HEK293 (cell line): ENCODE measurements around the gene INTS15.

Experiments used
- CTCF ChIA-PET: fragments of 350-600 bp; formaldehyde crosslinking; extraction: SDS; loops from one replicate; lab custom pipeline; 2021; ENCODE audit warnings: antibody characterized with exemption; lab: Yijun Ruan, JAX
- POLR2A ChIA-PET: fragments of 300-600 bp; formaldehyde crosslinking; extraction: SDS; loops from one replicate; lab custom pipeline; 2020; ENCODE audit warnings: antibody characterized with exemption, inconsistent platforms; lab: Yijun Ruan, JAX
- H3K27ac ChIP-seq: fragments of 200-500 bp; sonication (Bioruptor generic); 2 replicates; pipeline ENCODE4 v1.5.1; 2014; ENCODE audit warnings: low read depth, low read length, control low read depth, inconsistent platforms; ENCODE audit errors: extremely low read depth
- H3K36me3 ChIP-seq, 2 experiments: fragments of 200-500 bp in 1 of 2; sonication (Bioruptor generic) in 1 of 2; 1 replicate in 1 of 2; 2 replicates in 1 of 2; pipeline ENCODE4 v1.5.1; 2014 to 2017; ENCODE audit warnings: inconsistent platforms in 2 of 2, low read length in 2 of 2; ENCODE audit not compliant: control insufficient read depth in 2 of 2, insufficient read depth in 1 of 2
- H3K4me1 ChIP-seq: fragments of 200-500 bp; sonication (Bioruptor generic); 2 replicates; pipeline ENCODE4 v1.5.1; 2014; ENCODE audit warnings: mild to moderate bottlenecking, low read length, inconsistent platforms; ENCODE audit not compliant: control insufficient read depth, insufficient read depth
- H3K4me3 ChIP-seq: 2 replicates; pipeline ENCODE4 v1.5.1; 2011; ENCODE audit warnings: low read depth, mild to moderate bottlenecking, control low read depth, low read length, moderate library complexity
- H3K9me3 ChIP-seq: fragments of 200-500 bp; sonication (Bioruptor generic); 2 replicates; pipeline ENCODE4 v1.5.1; 2014; ENCODE audit warnings: low read depth, low read length, inconsistent platforms; ENCODE audit not compliant: control insufficient read depth, insufficient read depth
- FEZF1 ChIP-seq: fragments of 450-650 bp; formaldehyde crosslinking; IDR thresholded peaks from 2 replicates; pipeline ENCODE4 v1.5.1; 2016; ENCODE audit warnings: missing biosample characterization, missing genetic modification characterization
- GFI1B ChIP-seq: fragments of 450-650 bp; formaldehyde crosslinking; IDR thresholded peaks from 2 replicates; pipeline ENCODE4 v1.5.1; 2016; ENCODE audit warnings: missing biosample characterization, missing genetic modification characterization
- KLF7 ChIP-seq: fragments of 450-650 bp; formaldehyde crosslinking; IDR thresholded peaks from 2 replicates; pipeline ENCODE4 v1.5.1; 2016; ENCODE audit warnings: missing biosample characterization, missing genetic modification characterization, borderline replicate concordance
- MYNN ChIP-seq: fragments of 450-650 bp; formaldehyde crosslinking; IDR thresholded peaks from 2 replicates; pipeline ENCODE4 v1.5.1; 2016; ENCODE audit warnings: missing biosample characterization, missing genetic modification characterization, borderline replicate concordance
- SP3 ChIP-seq: fragments of 450-650 bp; formaldehyde crosslinking; IDR thresholded peaks from 2 replicates; pipeline ENCODE4 v1.5.1; 2016; ENCODE audit warnings: missing biosample characterization, missing genetic modification characterization
- SP7 ChIP-seq: fragments of 450-650 bp; formaldehyde crosslinking; IDR thresholded peaks from 2 replicates; pipeline ENCODE4 v1.5.1; 2016; ENCODE audit warnings: missing biosample characterization, missing genetic modification characterization
- TCF7L2 ChIP-seq: IDR thresholded peaks from 2 replicates; pipeline ENCODE4 v1.6.1; 2011; ENCODE audit warnings: low read depth, mild to moderate bottlenecking, inconsistent platforms, low read length, moderate library complexity, borderline replicate concordance
- WT1 ChIP-seq: fragments of 450-650 bp; formaldehyde crosslinking; IDR thresholded peaks from 2 replicates; pipeline ENCODE4 v1.5.1; 2016; ENCODE audit warnings: missing biosample characterization, missing genetic modification characterization
- ZBTB1 ChIP-seq: fragments of 450-650 bp; formaldehyde crosslinking; IDR thresholded peaks from 2 replicates; pipeline ENCODE4 v1.5.1; 2016; ENCODE audit warnings: missing biosample characterization, missing genetic modification characterization
- ZBTB21 ChIP-seq: fragments of 450-650 bp; formaldehyde crosslinking; IDR thresholded peaks from 2 replicates; pipeline ENCODE4 v1.5.1; 2017; ENCODE audit warnings: missing biosample characterization, missing genetic modification characterization
- ZNF146 ChIP-seq: fragments of 450-650 bp; formaldehyde crosslinking; IDR thresholded peaks from 2 replicates; pipeline ENCODE4 v1.5.1; 2016; ENCODE audit warnings: missing biosample characterization, missing genetic modification characterization
- ZNF248 ChIP-seq: fragments of 450-650 bp; formaldehyde crosslinking; IDR thresholded peaks from 2 replicates; pipeline ENCODE4 v1.5.1; 2017; ENCODE audit warnings: missing biosample characterization, missing genetic modification characterization
- ZNF274 ChIP-seq, 2 experiments: fragments of 200-500 bp in 1 of 2; fragments of 450-650 bp in 1 of 2; sonication (Bioruptor generic) in 1 of 2; formaldehyde crosslinking in 1 of 2; IDR thresholded peaks; 2 replicates each; pipeline versions ENCODE4 v1.5.1 to v1.6.1; 2014 to 2016; ENCODE audit warnings: borderline replicate concordance in 1 of 2, inconsistent platforms in 1 of 2, low read length in 1 of 2, missing biosample characterization in 1 of 2, missing genetic modification characterization in 1 of 2
- ZNF423 ChIP-seq: fragments of 450-650 bp; formaldehyde crosslinking; IDR thresholded peaks from 2 replicates; pipeline ENCODE4 v1.5.1; 2016; ENCODE audit warnings: missing biosample characterization, missing genetic modification characterization
- ZNF48 ChIP-seq: fragments of 450-650 bp; formaldehyde crosslinking; IDR thresholded peaks from 2 replicates; pipeline ENCODE4 v1.5.1; 2016; ENCODE audit warnings: missing biosample characterization, missing genetic modification characterization
- ZNF510 ChIP-seq: fragments of 450-650 bp; formaldehyde crosslinking; IDR thresholded peaks from 2 replicates; pipeline ENCODE4 v1.5.1; 2018; ENCODE audit warnings: mild to moderate bottlenecking, missing genetic modification characterization, missing biosample characterization; ENCODE audit not compliant: insufficient replicate concordance
- ZNF621 ChIP-seq: fragments of 450-650 bp; formaldehyde crosslinking; IDR thresholded peaks from 2 replicates; pipeline ENCODE4 v1.5.1; 2017; ENCODE audit warnings: missing biosample characterization, missing genetic modification characterization
- ZNF623 ChIP-seq: fragments of 450-650 bp; formaldehyde crosslinking; IDR thresholded peaks from 2 replicates; pipeline ENCODE4 v1.5.1; 2016; ENCODE audit warnings: missing biosample characterization, missing genetic modification characterization
- ZNF658 ChIP-seq: fragments of 450-650 bp; formaldehyde crosslinking; IDR thresholded peaks from 2 replicates; pipeline ENCODE4; 2016; ENCODE audit warnings: missing biosample characterization, missing genetic modification characterization
- ZSCAN30 ChIP-seq: fragments of 450-650 bp; IDR thresholded peaks from 2 replicates; pipeline ENCODE4 v1.5.1; 2018; ENCODE audit warnings: missing biosample characterization, mild to moderate bottlenecking, missing genetic modification characterization, moderate library complexity
- TF ChIP-seq, protein P1 (sequence below): fragments of 450-650 bp; formaldehyde crosslinking; IDR thresholded peaks from 2 replicates; pipeline ENCODE4 v1.5.1; 2016; ENCODE audit warnings: missing biosample characterization, missing genetic modification characterization
- TF ChIP-seq, protein P2 (sequence below): fragments of 450-650 bp; formaldehyde crosslinking; IDR thresholded peaks from 2 replicates; pipeline ENCODE4 v1.5.1; 2017; ENCODE audit warnings: missing biosample characterization, missing genetic modification characterization
- TF ChIP-seq, protein P3 (sequence below): fragments of 450-650 bp; formaldehyde crosslinking; IDR thresholded peaks from 2 replicates; pipeline ENCODE4 v1.5.1; 2016; ENCODE audit warnings: missing biosample characterization, missing genetic modification characterization
- TF ChIP-seq, protein P4 (sequence below): fragments of 450-650 bp; formaldehyde crosslinking; IDR thresholded peaks from 2 replicates; pipeline ENCODE4 v1.5.1; 2016; ENCODE audit warnings: missing biosample characterization, missing genetic modification characterization
- TF ChIP-seq, protein P5 (sequence below): fragments of 450-650 bp; formaldehyde crosslinking; IDR thresholded peaks from 2 replicates; pipeline ENCODE4; 2016; ENCODE audit warnings: missing biosample characterization, missing genetic modification characterization
- TF ChIP-seq, protein P6 (sequence below): fragments of 450-650 bp; formaldehyde crosslinking; optimal IDR thresholded peaks from 2 replicates; pipeline ENCODE3; 2016; ENCODE audit warnings: missing biosample characterization, mild to moderate bottlenecking, missing genetic modification characterization

INTS15 gene

DNA sequence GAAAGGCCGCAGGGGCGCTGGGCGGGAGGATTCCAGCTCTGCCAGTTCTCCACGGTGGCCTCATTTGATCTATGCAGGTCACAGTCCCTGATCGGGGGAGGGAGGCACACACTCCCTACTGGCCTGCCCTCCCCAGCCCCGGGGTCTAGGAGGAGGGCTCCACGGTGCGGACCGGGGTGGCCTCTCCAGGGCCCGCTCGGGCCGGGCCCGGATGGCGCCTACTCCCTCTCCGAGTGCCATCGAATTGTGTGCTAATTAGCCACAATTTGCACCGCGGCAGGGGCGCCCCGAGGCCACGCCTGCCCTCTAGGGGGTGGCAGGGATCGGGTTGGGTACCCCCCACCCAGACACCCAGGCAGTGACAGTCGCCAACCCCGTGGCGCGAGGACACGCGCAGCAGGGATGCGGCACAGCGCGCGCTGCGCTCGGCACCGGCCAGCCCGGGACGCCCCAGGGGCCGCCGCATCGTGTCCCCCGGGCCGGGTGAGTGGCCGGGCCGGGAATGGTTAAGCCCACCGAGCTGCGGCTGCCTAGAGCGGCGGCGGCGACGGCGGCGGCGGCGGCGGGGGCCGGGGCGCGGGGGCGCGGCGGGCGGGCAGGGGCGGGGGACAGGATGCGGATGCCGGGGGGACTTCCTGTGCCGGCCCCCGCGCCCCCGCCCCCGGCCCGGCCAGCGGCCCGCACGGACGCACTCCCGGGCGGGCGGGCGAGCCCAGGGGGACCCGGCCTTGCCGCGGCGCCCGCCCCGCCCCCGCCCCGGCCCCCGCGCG lies 25.3 kb downstream of the INTS15 start, which contains the start of gene ZNF853 (continued):
- TF ChIP-seq, protein P1, sequence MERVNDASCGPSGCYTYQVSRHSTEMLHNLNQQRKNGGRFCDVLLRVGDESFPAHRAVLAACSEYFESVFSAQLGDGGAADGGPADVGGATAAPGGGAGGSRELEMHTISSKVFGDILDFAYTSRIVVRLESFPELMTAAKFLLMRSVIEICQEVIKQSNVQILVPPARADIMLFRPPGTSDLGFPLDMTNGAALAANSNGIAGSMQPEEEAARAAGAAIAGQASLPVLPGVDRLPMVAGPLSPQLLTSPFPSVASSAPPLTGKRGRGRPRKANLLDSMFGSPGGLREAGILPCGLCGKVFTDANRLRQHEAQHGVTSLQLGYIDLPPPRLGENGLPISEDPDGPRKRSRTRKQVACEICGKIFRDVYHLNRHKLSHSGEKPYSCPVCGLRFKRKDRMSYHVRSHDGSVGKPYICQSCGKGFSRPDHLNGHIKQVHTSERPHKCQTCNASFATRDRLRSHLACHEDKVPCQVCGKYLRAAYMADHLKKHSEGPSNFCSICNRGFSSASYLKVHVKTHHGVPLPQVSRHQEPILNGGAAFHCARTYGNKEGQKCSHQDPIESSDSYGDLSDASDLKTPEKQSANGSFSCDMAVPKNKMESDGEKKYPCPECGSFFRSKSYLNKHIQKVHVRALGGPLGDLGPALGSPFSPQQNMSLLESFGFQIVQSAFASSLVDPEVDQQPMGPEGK (tag by site-specific recombination): peak; percentile 46; the same call in 1 of the 2 replicates
- TF ChIP-seq, protein P2, sequence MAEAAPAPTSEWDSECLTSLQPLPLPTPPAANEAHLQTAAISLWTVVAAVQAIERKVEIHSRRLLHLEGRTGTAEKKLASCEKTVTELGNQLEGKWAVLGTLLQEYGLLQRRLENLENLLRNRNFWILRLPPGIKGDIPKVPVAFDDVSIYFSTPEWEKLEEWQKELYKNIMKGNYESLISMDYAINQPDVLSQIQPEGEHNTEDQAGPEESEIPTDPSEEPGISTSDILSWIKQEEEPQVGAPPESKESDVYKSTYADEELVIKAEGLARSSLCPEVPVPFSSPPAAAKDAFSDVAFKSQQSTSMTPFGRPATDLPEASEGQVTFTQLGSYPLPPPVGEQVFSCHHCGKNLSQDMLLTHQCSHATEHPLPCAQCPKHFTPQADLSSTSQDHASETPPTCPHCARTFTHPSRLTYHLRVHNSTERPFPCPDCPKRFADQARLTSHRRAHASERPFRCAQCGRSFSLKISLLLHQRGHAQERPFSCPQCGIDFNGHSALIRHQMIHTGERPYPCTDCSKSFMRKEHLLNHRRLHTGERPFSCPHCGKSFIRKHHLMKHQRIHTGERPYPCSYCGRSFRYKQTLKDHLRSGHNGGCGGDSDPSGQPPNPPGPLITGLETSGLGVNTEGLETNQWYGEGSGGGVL: peak; percentile 68
- peak; percentile 72 for TF ChIP-seq ZNF423
- TF ChIP-seq, all 188 proteins: peak for 14

DNA sequence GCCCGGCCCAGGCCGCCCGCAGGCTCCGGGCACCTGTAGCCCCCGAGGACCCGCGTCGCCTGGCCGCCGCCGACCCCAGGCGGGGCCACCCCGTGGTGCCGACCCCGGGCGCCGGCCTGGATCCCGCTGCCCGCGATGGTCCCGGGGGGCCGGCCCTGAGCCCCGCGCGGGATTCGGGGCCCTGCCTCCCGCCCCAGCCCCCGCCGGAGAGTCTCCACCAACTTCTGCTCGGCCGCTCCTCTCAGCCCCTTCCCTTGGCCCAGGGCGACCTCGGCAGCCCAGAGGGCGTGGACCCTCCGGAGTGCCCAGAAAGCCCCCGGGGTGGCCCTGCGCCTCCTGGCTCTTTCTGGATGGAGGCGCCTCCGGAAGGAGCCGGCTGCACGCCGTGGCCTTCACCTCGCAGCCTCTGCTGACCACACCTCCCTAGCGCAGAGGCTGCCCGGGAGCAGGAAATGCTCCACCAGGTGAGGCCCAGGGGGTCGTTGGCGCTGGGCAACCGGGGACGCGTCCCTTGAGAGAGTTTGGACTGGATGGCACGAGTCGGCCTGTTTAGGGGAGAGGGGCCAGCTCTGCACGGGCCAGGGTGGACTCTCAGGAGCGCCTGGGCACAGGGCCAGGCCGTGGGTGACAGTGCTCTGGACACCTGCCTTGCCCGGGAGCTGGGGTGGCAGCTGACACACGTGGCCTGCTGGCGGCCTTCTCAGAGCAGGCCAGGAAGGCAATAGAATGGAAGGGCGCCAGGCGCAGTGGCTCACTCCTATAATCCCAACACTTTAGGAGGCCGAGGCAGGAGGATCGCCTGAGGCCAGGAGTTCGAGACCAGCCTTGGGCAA lies 26.1 kb downstream of the INTS15 start:
- Histone ChIP-seq H3K4me3 (peak overlapping the region; percentile 64), H3K9me3 (no peaks in the 10 kb centered on the region), H3K27ac (peak overlapping the region; percentile 71; the same call in 1 of the 2 replicates), H3K4me1 (no peaks in the 10 kb centered on the region), H3K36me3 (peaks cover 6 to 11% of the 10 kb centered on the region in 2 experiments; a peak in 2 of 3 replicates)
- ChIA-PET CTCF (interaction anchor here (0.6 kb wide), 1 partner anchor 141 kb away, joined by 3 read pairs; no protein-coding TSS in a partner anchor), POLR2A (no interaction called here)
- TF ChIP-seq KLF7: no peak
- TF ChIP-seq ZNF48 (tag by site-specific recombination): no peak
- TF ChIP-seq ZNF274 (IDR thresholded peaks at IDR 0.05; ENCODE audit: low read length): no peak
- no peak for TF ChIP-seq ZNF274 (tag by site-specific recombination; IDR thresholded peaks at IDR 0.05; ENCODE audit: borderline replicate concordance)
- TF ChIP-seq, protein P3, sequence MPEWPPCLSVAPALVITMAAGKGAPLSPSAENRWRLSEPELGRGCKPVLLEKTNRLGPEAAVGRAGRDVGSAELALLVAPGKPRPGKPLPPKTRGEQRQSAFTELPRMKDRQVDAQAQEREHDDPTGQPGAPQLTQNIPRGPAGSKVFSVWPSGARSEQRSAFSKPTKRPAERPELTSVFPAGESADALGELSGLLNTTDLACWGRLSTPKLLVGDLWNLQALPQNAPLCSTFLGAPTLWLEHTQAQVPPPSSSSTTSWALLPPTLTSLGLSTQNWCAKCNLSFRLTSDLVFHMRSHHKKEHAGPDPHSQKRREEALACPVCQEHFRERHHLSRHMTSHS (tag by site-specific recombination): no peak
- TF ChIP-seq ZNF623: no peak
- no peak for TF ChIP-seq ZBTB1 (tag by site-specific recombination)
- TF ChIP-seq, protein P4, sequence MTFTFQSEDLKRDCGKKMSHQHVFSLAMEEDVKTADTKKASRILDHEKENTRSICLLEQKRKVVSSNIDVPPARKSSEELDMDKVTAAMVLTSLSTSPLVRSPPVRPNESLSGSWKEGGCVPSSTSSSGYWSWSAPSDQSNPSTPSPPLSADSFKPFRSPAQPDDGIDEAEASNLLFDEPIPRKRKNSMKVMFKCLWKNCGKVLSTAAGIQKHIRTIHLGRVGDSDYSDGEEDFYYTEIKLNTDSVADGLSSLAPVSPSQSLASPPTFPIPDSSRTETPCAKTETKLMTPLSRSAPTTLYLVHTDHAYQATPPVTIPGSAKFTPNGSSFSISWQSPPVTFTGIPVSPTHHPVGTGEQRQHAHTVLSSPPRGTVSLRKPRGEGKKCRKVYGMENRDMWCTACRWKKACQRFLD (tag by site-specific recombination): no peak
- no peak for TF ChIP-seq FEZF1
- no peak for TF ChIP-seq ZNF248
- TF ChIP-seq, protein P5, sequence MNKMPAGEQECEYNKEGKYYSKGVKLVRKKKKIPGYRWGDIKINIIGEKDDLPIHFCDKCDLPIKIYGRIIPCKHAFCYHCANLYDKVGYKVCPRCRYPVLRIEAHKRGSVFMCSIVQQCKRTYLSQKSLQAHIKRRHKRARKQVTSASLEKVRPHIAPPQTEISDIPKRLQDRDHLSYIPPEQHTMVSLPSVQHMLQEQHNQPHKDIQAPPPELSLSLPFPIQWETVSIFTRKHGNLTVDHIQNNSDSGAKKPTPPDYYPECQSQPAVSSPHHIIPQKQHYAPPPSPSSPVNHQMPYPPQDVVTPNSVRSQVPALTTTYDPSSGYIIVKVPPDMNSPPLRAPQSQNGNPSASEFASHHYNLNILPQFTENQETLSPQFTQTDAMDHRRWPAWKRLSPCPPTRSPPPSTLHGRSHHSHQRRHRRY: no peak
- TF ChIP-seq ZBTB21 (tag by site-specific recombination): no peak
- no peak for TF ChIP-seq SP3
- no peak for TF ChIP-seq ZNF658 (tag by site-specific recombination)
- no peak for TF ChIP-seq SP7 (tag by site-specific recombination)
- TF ChIP-seq TCF7L2: no peak
- TF ChIP-seq MYNN (tag by site-specific recombination): no peak
- no peak for TF ChIP-seq GFI1B (tag by site-specific recombination)
- TF ChIP-seq ZNF621 (tag by site-specific recombination): no peak
- no peak for TF ChIP-seq WT1 (tag by site-specific recombination)
- TF ChIP-seq ZSCAN30 (tag by site-specific recombination): no peak
- TF ChIP-seq ZNF510 (tag by site-specific recombination): no peak
- TF ChIP-seq ZNF146 (tag by site-specific recombination): no peak
- TF ChIP-seq, protein P6, sequence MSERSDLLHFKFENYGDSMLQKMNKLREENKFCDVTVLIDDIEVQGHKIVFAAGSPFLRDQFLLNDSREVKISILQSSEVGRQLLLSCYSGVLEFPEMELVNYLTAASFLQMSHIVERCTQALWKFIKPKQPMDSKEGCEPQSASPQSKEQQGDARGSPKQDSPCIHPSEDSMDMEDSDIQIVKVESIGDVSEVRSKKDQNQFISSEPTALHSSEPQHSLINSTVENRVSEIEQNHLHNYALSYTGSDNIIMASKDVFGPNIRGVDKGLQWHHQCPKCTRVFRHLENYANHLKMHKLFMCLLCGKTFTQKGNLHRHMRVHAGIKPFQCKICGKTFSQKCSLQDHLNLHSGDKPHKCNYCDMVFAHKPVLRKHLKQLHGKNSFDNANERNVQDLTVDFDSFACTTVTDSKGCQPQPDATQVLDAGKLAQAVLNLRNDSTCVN (tag by site-specific recombination): peak; percentile 23
